Activated gamma-delta T cell treated with Interleukin-2 at 50 U/mL for 16 hours (primary cell): Measurements from ENCODE around the gene HMCN2.
"Not testable (repeated sequence)": the region's sequence is repeated elsewhere in the genome, so short reads cannot be mapped to it uniquely, and the experiment has no call there.

Source experiments
- DNase-seq: peaks from one replicate; pipeline ENCODE4 v3.0.0-alpha.2; 2020

Gene HMCN2

GRCh38 chr9:130395810-130396435, 130.4 kb downstream of the HMCN2 start:
- DNase-seq = no peak

- DNase-seq = no peak
Observed at GRCh38 chr9:130396581-130396980, 131.0 kb downstream of the HMCN2 start.

- no peak for DNase-seq
Observed at GRCh38 chr9:130398487-130399240, 133.1 kb downstream of the HMCN2 start.

- DNase-seq = no peak
Observed at GRCh38 chr9:130399768-130400167, 134.2 kb downstream of the HMCN2 start.

- no peak for DNase-seq
Observed at GRCh38 chr9:130400870-130401269, 135.3 kb downstream of the HMCN2 start.

GRCh38 chr9:130401742-130402141, 136.2 kb downstream of the HMCN2 start:
- not testable (repeated sequence) for DNase-seq

GRCh38 chr9:130402243-130402642, 136.7 kb downstream of the HMCN2 start:
- no peak for DNase-seq

GRCh38 chr9:130402645-130403440, 137.3 kb downstream of the HMCN2 start:
- DNase-seq = no peak

GRCh38 chr9:130405657-130406257, 140.2 kb downstream of the HMCN2 start:
- no peak for DNase-seq

- no peak for DNase-seq
Observed at GRCh38 chr9:130406278-130406895, 140.8 kb downstream of the HMCN2 start.

GRCh38 chr9:130407916-130408663, 142.5 kb downstream of the HMCN2 start:
- no peak for DNase-seq

GRCh38 chr9:130408669-130409068, 143.1 kb downstream of the HMCN2 start:
- no peak for DNase-seq

GRCh38 chr9:130409246-130409645, 143.7 kb downstream of the HMCN2 start:
- DNase-seq = no peak

GRCh38 chr9:130410443-130410842, 144.9 kb downstream of the HMCN2 start:
- no peak for DNase-seq

GRCh38 chr9:130411566-130411915, 146.0 kb downstream of the HMCN2 start:
- DNase-seq = no peak

- no peak for DNase-seq
Observed at GRCh38 chr9:130414081-130414731, 148.6 kb downstream of the HMCN2 start.

GRCh38 chr9:130414910-130415746, 149.6 kb downstream of the HMCN2 start:
- DNase-seq = no peak

- DNase-seq = no peak
Observed at GRCh38 chr9:130417602-130418001, 152.0 kb downstream of the HMCN2 start.

- DNase-seq = no peak
Observed at GRCh38 chr9:130418776-130419175, 153.2 kb downstream of the HMCN2 start.

GRCh38 chr9:130419521-130420035, 154.0 kb downstream of the HMCN2 start:
- DNase-seq = no peak
